Measurements from ENCODE around the gene ACSL5.
"Not testable (repeated sequence)": the region's sequence is repeated elsewhere in the genome, so short reads cannot be mapped to it uniquely, and the experiment has no call there.

ACSL5 gene

DNA sequence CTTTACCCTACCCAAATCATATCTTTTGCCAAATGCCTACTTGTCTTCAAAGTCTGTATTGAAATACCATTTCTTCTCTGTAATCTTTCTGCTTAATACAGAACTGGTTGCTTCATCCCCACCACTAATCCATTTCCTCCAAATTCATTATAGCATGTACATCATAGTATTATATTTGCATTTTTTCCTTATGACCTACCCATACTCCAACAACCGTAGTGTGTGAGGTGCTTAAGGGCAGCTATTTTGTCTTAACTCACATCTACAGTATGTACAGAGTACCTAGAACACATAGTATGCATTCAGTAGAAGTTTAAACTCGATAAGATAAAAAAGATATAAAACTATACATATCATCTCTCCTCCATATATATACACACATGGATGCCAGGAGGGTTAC lies 23.7 kb downstream of the ACSL5 start:
- no peak for TF ChIP-seq ZFX (IDR thresholded peaks at IDR 0.05; ENCODE audit: borderline replicate concordance)
- TF ChIP-seq, protein P1, sequence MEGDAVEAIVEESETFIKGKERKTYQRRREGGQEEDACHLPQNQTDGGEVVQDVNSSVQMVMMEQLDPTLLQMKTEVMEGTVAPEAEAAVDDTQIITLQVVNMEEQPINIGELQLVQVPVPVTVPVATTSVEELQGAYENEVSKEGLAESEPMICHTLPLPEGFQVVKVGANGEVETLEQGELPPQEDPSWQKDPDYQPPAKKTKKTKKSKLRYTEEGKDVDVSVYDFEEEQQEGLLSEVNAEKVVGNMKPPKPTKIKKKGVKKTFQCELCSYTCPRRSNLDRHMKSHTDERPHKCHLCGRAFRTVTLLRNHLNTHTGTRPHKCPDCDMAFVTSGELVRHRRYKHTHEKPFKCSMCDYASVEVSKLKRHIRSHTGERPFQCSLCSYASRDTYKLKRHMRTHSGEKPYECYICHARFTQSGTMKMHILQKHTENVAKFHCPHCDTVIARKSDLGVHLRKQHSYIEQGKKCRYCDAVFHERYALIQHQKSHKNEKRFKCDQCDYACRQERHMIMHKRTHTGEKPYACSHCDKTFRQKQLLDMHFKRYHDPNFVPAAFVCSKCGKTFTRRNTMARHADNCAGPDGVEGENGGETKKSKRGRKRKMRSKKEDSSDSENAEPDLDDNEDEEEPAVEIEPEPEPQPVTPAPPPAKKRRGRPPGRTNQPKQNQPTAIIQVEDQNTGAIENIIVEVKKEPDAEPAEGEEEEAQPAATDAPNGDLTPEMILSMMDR (IDR thresholded peaks at IDR 0.05) = no peak
- H3K27ac ChIP-seq = no peak overlapping the region

DNA sequence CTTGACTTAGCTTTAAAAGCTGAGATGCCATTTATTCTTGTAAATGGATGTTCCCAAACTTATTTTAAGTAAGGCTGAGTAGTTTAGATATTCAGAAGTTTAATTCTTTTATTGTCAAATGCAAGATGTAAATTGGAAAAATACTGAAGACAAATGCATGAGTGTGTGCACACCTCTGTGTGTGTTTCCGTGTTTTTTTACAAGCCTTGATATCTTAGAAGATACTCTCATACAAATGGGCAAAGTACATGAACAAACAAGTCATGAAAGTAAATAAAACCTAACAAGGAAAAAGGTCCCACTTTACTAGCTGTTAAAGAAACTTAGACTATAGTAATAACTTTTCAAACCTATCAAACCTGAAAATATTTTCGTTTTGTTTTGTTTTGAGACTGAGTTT lies 29.0 kb downstream of the ACSL5 start:
- no peak for TF ChIP-seq ZFX (IDR thresholded peaks at IDR 0.05; ENCODE audit: borderline replicate concordance)
- TF ChIP-seq, protein P1 (IDR thresholded peaks at IDR 0.05) = no peak

DNA sequence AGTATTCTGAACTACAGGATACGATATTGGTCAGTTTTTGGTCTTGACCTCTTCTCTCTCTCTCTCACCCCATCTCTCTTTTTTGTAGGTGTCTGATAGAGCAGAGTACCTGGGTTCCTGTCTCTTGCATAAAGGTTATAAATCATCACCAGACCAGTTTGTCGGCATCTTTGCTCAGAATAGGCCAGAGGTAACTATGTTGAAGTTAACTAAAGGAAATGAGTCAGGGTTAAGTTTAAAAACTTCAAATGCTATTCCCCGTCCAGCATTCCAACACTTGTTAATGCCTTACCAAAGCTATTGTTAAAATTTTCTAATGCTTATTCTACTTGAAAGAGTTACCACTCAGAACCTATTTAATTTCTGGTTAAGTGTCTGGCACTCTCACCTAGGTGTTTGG lies 30.7 kb downstream of the ACSL5 start:
- TF ChIP-seq ZFX (IDR thresholded peaks at IDR 0.05; ENCODE audit: borderline replicate concordance) = no peak
- TF ChIP-seq, protein P1 (IDR thresholded peaks at IDR 0.05) = no peak
- H3K27ac ChIP-seq = no peak overlapping the region

More for the DNA sequence above, 29.0 kb downstream of the ACSL5 start:
- H3K27ac ChIP-seq = no peak overlapping the region

DNA sequence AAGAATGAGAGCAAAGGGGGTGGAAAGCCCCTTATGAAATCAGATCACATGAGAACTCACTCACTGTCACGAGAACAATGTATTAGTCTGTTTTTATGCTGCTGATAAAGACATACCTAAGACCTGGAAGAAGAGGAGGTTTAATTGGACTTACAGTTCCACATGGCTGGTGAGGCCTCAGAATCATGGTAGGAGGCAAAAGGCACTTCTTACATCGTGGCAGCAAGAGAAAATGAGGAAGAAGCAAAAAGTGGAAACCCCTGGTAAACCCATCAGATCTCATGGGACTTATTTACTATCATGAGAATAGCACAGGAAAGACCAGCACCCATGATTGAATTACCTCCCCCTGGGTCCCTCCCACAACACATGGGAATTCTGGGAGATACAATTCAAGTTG lies 32.9 kb downstream of the ACSL5 start:
- not testable (repeated sequence) for H3K27ac ChIP-seq

DNA sequence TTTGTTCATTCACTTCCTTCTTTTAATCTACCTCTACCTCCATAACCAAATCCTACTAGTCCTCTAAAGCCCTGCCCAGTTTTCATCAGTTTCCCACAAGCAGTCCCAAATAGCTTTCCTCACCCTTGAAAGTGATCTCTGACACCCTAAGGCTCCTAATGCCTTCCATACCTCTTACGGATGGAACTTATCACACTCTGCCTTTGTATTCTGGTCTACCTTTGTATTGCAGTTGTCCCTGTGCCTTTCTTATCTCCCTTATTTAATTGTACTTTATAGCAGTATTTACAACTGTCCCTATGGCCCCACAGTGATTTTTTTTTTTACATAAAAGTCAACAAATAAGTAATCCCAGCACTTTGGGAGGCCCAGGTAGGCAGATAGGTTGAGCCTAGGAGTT lies 33.8 kb downstream of the ACSL5 start:
- H3K27ac ChIP-seq = no peak overlapping the region
- TF ChIP-seq, protein P1 (IDR thresholded peaks at IDR 0.05) = no peak
- TF ChIP-seq ZFX (IDR thresholded peaks at IDR 0.05; ENCODE audit: borderline replicate concordance) = no peak

DNA sequence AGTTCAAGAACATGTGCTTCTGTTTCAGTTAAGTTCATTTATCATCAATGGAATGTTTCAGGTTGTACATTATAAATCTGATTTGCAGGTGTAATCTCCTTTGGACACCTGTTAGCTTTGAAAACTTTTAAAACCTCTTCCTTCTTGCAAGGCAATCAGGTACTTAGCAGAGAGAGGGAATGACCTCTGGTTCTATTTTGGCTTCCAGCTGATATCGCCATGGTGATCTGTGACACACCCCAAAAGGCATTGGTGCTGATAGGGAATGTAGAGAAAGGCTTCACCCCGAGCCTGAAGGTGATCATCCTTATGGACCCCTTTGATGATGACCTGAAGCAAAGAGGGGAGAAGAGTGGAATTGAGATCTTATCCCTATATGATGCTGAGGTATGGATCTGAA lies 35.4 kb downstream of the ACSL5 start:
- TF ChIP-seq, protein P1 (IDR thresholded peaks at IDR 0.05) = no peak
- TF ChIP-seq ZFX (IDR thresholded peaks at IDR 0.05; ENCODE audit: borderline replicate concordance) = no peak
- H3K27ac ChIP-seq = no peak overlapping the region

DNA sequence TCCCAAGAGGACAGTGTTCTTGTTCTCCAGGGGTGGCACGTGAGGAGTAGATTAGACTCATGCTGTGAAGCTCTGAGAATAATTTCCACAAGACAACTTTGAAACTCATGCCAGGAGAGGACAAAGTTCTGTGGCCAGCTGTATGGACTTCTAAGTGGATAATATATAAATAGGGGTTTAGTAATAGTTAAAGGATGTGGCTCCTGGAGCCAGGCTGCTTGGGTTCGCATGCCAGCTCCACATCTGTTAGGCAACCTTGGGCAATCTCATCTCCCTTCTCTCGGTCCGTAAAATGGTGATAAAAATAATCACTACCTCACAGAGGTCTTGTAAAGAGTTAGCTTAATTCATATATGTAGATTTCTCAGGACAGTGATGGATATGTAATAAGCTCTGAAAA lies 35.8 kb downstream of the ACSL5 start:
- no peak for TF ChIP-seq ZFX (IDR thresholded peaks at IDR 0.05; ENCODE audit: borderline replicate concordance)
- TF ChIP-seq, protein P1 (IDR thresholded peaks at IDR 0.05) = no peak
- no peak overlapping the region for H3K27ac ChIP-seq

DNA sequence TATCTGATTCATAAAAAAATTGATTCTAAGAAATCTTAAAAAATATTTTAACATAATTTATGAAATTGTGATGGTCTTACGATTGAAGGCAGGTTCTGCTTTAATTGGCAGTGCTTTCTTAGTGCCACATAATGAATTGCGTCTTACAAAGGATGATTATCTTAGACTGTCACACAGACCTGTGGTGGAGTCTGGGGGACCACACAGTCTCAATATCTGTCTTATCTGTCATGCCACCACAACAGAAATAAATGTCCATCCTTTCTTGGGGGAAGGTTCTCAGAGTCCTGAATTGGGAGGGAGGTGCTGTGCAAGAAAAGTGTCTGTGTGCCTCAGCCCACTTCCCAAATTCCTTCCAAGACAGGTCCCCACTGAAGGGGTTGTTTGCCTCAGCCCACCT lies 38.8 kb downstream of the ACSL5 start:
- no peak overlapping the region for H3K27ac ChIP-seq
- TF ChIP-seq, protein P1 (IDR thresholded peaks at IDR 0.05) = no peak

Measured in 22Rv1 (cell line).